Colon (tissue), 2 donors: ENCODE results near the gene TTLL3.

Source experiments
- FAIRE-seq: peaks from 2 replicates; lab custom pipeline; 2012; peaks lifted over from hg19 to GRCh38; lab: Jason Lieb, UNC
- donor health status: control.
- donor health status: control.

TTLL3 gene

GRCh38 chr3:9781978-9782603 is 28.0 kb upstream of the TTLL3 start:
- no peak for FAIRE-seq

GRCh38 chr3:9782770-9783169 is 27.3 kb upstream of the TTLL3 start:
- no peak for FAIRE-seq

GRCh38 chr3:9783954-9784353 is 26.1 kb upstream of the TTLL3 start:
- FAIRE-seq, result no peak

GRCh38 chr3:9784965-9785364 is 25.1 kb upstream of the TTLL3 start:
- FAIRE-seq, result no peak

GRCh38 chr3:9785602-9786001 is 24.5 kb upstream of the TTLL3 start:
- no peak for FAIRE-seq

- FAIRE-seq, result no peak
These were observed 23.8 kb upstream of the TTLL3 start for GRCh38 chr3:9786209-9786739.

GRCh38 chr3:9786825-9787669 is 23.0 kb upstream of the TTLL3 start:
- no peak for FAIRE-seq

- no peak for FAIRE-seq
These were observed 22.3 kb upstream of the TTLL3 start for GRCh38 chr3:9787714-9788113.

- no peak for FAIRE-seq
These were observed 18.9 kb upstream of the TTLL3 start for GRCh38 chr3:9791127-9791526.

- FAIRE-seq, result no peak
These were observed 18.2 kb upstream of the TTLL3 start for GRCh38 chr3:9791790-9792404.

GRCh38 chr3:9792405-9793160 is 17.5 kb upstream of the TTLL3 start, which contains the start of the genes ARPC4 and TADA3:
TSS of gene ARPC4 (plus strand) at chr3:9793082. CDS start at chr3:9793122, 40 bp downstream.
TSS of gene TADA3 (minus strand) at chr3:9792473. CDS start at chr3:9791466, 1,007 bp downstream.
- no peak for FAIRE-seq

GRCh38 chr3:9793161-9793781 is 16.8 kb upstream of the TTLL3 start:
- no peak for FAIRE-seq

- no peak for FAIRE-seq
These were observed 15.7 kb upstream of the TTLL3 start for GRCh38 chr3:9794400-9794799.

- no peak for FAIRE-seq
These were observed 14.9 kb upstream of the TTLL3 start for GRCh38 chr3:9795207-9795606.

GRCh38 chr3:9797196-9797945 is 12.7 kb upstream of the TTLL3 start:
- FAIRE-seq, result no peak

- no peak for FAIRE-seq
These were observed 9.5 kb upstream of the TTLL3 start for GRCh38 chr3:9800529-9800928.

GRCh38 chr3:9803494-9803893 is 6.6 kb upstream of the TTLL3 start:
- FAIRE-seq, result no peak

GRCh38 chr3:9804996-9805395 is 5.1 kb upstream of the TTLL3 start:
- FAIRE-seq, result no peak

- no peak for FAIRE-seq
These were observed 3.9 kb upstream of the TTLL3 start for GRCh38 chr3:9806137-9806536.

GRCh38 chr3:9806688-9807589 is 3.1 kb upstream of the TTLL3 start:
- no peak for FAIRE-seq
